HG02642 (cell line): Measurements from ENCODE around the gene PUM2.
"Not testable (repeated sequence)": the region's sequence is repeated elsewhere in the genome, so short reads cannot be mapped to it uniquely, and the experiment has no call there.

Source experiments
- ATAC-seq: cut with Tn5 transposase; IDR thresholded peaks from one replicate; pipeline ENCODE4 v1.9.1; 2021; ENCODE audit warnings: mild to moderate bottlenecking; ENCODE audit not compliant: unreplicated experiment, poor library complexity

Gene PUM2

GRCh38 chr2:20350753-20351554 lies at the start of gene PUM2:
Gene PUM2, minus strand, starts transcription at chr2:20350844. Its CDS starts 23,484 bp downstream, at chr2:20327360.
- peak; percentile 89 for ATAC-seq

GRCh38 chr2:20400306-20400705 lies 49.7 kb upstream of the PUM2 start:
- no peak for ATAC-seq

GRCh38 chr2:20398956-20399567 lies 48.4 kb upstream of the PUM2 start:
- no peak for ATAC-seq

GRCh38 chr2:20397811-20398447 lies 47.3 kb upstream of the PUM2 start:
- no peak for ATAC-seq

GRCh38 chr2:20396356-20397000 lies 45.8 kb upstream of the PUM2 start:
- no peak for ATAC-seq

- ATAC-seq, result no peak
Measured at GRCh38 chr2:20393986-20394385, 43.3 kb upstream of the PUM2 start.

- no peak for ATAC-seq
Measured at GRCh38 chr2:20391951-20392699, 41.5 kb upstream of the PUM2 start.

- no peak for ATAC-seq
Measured at GRCh38 chr2:20390524-20391123, 40.0 kb upstream of the PUM2 start.

- ATAC-seq, result no peak
Measured at GRCh38 chr2:20384953-20385352, 34.3 kb upstream of the PUM2 start.

GRCh38 chr2:20382965-20383810 lies 32.5 kb upstream of the PUM2 start:
- no peak for ATAC-seq

- ATAC-seq, result no peak
Measured at GRCh38 chr2:20381457-20381856, 30.8 kb upstream of the PUM2 start.

GRCh38 chr2:20378891-20379519 lies 28.4 kb upstream of the PUM2 start:
- no peak for ATAC-seq

GRCh38 chr2:20378341-20378740 lies 27.7 kb upstream of the PUM2 start:
- ATAC-seq, result no peak

- ATAC-seq, result no peak
Measured at GRCh38 chr2:20377741-20378140, 27.1 kb upstream of the PUM2 start.

- not testable (repeated sequence) for ATAC-seq
Measured at GRCh38 chr2:20374982-20375381, 24.3 kb upstream of the PUM2 start.

GRCh38 chr2:20372896-20373640 lies 22.4 kb upstream of the PUM2 start:
- no peak for ATAC-seq

GRCh38 chr2:20371323-20372025 lies 20.8 kb upstream of the PUM2 start:
- ATAC-seq, result no peak
